NCI-H1048 (cell line): ENCODE data around the gene EID2B.

Experiments used
- DNase-seq: peaks from one replicate; lab custom pipeline; 2025; lab: John Stamatoyannopoulos, UW

Gene EID2B

GRCh38 chr19:39498798-39499642 is 33.6 kb downstream of the EID2B start, which contains the start of gene DLL3:
TSS of gene DLL3 (plus strand) at chr19:39498947. CDS start at chr19:39498975, 28 bp downstream.
- no peak for DNase-seq

DNA sequence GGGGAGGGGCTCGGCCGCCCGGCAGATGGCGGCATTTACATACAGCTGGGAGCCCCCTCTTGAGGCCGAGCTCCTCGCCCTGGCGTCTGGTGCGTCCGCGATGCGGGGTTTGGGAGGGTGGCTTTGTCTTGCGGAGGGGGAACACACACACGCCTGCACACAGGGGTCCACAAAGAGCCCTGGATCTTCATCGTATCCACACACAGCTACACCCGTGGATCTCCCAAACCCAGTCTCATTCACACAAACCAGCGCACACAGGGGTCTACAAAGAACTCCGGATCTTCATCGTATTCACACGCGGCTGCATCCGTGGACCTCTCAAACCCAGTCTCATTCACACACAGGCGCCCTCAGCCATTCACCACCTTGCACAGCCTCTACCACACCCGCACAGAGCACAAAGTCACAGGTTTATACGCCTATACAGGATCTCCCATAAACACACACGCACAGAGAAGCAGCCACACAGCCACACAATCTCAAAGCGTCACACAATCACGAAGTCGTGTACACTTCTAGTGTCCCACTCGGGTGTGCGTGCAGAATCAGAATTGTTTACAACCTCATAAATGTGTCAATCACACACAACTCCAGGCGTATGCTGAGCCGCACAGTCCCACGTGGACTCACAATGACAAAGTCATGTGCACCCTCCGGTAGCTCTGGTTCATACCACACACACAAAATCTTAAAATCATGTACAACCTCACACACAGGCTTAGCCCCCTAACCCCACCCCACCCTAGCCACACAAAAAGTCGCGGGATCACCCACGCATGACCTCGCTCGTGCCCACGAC is 34.5 kb downstream of the EID2B start:
- no peak for DNase-seq

- DNase-seq = no peak
Observed at GRCh38 chr19:39497701-39497995, 35.0 kb downstream of the EID2B start.

DNA sequence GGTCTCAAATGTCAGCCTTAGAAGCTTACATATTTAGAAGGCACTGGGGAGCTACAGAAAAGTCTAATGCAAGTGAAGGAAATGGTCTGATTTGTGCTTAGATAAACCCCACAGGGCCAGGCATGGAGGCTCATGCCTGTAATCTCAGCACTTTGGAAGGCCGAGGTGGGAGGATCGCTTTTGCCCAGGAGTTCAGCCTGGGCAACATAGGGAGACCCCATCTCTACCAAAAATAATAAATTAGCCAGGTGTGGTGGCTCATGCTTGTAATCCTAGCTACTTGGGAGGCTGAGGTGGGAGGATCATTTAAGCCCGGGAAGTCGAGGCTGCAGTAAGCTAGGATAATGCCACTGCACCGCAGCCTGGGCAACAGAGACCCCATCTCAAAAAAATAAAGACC is 36.6 kb downstream of the EID2B start:
- DNase-seq = no peak

DNA sequence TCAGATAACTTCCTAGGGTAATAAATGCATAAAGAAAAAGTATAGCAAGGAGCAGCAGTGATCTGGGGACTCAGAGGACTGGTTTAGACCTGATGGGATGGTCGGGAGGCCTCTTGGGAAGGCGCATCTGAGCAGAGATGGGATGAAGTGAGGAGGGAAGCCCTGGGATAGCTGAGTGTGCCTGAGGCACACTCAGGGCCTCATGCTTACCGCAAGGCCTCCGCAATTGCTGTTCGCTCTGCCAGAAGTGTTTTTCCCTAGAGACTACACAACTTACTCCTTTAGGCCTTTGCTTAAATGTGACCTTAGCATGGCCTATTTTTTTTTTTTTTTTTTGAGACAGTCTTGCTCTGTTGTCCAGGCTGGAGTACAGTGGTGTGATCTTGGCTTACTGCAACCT is 38.0 kb downstream of the EID2B start:
- no peak for DNase-seq

GRCh38 chr19:39492788-39493187 is 39.9 kb downstream of the EID2B start:
- no peak for DNase-seq

DNA sequence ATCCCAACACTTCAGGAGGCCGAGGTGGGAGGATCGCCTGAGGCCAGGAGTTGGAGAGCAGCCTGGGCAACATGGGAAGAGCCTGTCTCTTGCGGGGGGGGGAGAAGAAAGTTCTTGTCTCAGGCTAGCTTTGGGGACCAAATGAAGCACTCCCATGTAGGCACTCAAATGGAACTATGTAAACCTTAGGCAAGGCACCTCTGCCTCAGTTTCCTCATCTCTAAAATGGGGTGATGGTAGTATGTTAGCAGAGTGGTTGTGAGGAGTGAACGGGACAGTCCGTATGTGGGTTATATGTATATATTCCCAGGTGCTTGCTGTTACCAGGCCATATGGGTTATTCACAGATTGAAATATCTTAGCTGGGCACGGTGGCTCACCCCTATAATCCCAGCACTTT is 40.4 kb downstream of the EID2B start:
- DNase-seq = no peak

DNA sequence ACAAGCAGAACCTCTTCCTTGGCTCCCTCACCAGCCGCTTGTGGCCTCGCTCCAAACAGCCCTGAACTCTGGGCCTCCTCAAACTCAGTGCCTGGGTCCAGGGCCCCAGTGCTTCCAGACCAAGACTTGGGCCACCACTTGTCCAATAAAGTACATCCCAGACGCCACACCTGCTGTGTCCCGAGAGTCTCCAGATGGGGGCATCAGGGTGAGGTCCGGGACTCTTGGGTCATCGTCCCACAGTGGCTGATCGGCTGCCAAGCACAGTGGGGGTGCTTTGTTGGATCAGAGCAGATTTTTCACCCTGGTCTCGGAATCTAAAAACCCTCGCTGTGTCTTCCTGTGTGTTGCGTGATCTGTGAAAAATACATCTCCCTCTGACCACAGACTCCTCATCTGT is 42.9 kb downstream of the EID2B start:
- no peak for DNase-seq

GRCh38 chr19:39483141-39483540 is 49.5 kb downstream of the EID2B start:
- DNase-seq = no peak

DNA sequence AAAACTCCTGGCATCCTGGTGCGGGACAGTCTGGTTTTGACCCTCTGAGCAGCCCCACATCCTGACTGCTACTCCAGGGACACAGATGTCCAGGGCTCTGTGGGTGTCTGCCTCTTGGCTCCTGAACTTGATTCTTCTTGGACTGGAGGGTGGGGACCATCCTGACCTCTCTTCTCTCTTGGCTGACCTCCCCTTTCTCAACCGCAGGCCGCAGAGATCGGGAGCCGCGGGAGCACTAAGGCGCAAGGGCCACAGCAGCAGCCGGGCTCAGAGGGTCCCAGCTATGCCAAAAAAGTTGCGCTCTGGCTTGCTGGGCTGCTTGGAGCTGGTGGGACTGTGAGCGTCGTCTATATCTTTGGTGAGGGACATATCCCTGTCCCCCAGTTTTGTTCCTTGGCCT is 51.0 kb downstream of the EID2B start:
- no peak for DNase-seq

DNA sequence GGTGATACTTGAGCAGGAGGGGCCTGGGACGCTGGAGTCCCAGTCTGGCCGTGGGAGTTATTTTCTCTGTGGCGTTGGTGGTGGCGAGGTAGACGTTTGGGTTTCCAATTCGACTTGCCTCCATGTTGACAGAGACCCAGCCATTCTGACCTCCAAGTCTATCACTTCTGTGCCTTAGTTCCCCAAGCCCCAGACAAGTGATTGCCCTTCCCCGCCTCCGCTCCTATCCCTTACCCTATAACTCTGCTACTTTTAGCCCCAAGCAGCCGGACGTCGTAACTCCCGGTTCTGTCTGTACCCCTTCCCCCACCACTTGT is 51.5 kb downstream of the EID2B start:
- DNase-seq = no peak
